OCI-LY7 (cell line): ENCODE data around the gene ARHGAP26.

Source experiments
- EZH2phosphoT487 ChIP-seq: fragments of 200-600 bp; sonication (generic); IDR thresholded peaks from 2 replicates; pipeline ENCODE4 v1.6.1; 2018; ENCODE audit warnings: low read depth, borderline replicate concordance, mild to moderate bottlenecking, mixed run types, antibody characterized with exemption, low read length, moderate library complexity, mixed read lengths
- TF ChIP-seq, protein P1 (sequence below): fragments of 200-600 bp; sonication (generic); conservative IDR thresholded peaks from 2 replicates; pipeline ENCODE4 v1.5.1; 2014; ENCODE audit warnings: mild to moderate bottlenecking, antibody characterized with exemption, low read length, moderate library complexity, mixed read lengths

DNA sequence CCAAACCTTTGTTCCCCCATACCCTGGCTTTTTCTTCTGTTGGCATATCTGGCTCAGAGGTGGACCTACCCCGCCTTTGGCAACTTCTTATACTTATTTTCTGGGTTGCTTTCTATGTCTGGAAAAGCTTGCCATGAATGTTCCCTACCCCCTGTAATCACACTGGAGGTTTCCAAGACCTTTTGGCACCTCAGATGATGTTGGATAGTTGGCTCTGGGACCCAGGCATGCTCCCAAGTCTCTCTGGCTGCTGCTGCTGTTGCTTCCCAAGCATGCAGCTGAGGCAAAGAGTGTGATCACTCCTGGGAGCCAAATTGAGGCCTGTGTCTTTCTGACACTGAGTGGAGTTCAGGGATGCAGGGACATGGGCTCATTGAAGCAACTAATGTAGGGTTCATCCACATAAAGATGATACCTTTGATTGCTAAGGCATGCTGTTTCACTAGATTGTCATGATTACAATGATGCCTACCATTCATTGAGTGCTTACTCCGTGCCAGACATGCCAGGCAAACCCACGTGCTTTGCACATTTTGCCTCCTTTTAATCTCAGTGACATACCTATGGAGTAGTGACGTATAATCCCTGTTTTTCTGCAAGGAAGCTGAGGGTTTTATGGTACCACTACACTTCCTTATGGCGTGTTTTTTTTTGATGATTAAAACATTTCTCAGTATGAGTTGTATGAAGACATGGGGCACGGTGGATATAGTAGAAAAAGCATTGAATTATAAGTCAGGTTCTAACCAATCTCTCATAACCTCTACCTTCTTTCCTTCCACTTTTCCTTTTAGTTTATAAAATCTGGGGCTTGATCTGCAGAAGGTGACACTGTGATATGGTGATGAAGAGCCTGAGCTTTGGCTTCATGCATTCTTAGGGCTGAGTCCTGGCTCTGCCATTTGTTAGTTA lies 73.1 kb downstream of the ARHGAP26 start:
- TF ChIP-seq, protein P1, sequence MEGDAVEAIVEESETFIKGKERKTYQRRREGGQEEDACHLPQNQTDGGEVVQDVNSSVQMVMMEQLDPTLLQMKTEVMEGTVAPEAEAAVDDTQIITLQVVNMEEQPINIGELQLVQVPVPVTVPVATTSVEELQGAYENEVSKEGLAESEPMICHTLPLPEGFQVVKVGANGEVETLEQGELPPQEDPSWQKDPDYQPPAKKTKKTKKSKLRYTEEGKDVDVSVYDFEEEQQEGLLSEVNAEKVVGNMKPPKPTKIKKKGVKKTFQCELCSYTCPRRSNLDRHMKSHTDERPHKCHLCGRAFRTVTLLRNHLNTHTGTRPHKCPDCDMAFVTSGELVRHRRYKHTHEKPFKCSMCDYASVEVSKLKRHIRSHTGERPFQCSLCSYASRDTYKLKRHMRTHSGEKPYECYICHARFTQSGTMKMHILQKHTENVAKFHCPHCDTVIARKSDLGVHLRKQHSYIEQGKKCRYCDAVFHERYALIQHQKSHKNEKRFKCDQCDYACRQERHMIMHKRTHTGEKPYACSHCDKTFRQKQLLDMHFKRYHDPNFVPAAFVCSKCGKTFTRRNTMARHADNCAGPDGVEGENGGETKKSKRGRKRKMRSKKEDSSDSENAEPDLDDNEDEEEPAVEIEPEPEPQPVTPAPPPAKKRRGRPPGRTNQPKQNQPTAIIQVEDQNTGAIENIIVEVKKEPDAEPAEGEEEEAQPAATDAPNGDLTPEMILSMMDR: no peak
- no peak for TF ChIP-seq EZH2phosphoT487
